HFFc6 (cell line): Measurements from ENCODE around the gene ADAMTSL4. TPM values are rescaled to one million over a fixed set of nuclear protein-coding genes. Genes with fewer than 3 reads are reported as not detected.
A peak's percentile ranks its signal among the peaks of the same experiment; 100 is the strongest.

Source experiments
- DNase-seq: peaks from one replicate; pipeline ENCODE4 v3.0.0-alpha.2; 2018
- H3K27ac Mint-ChIP-seq: 2 replicates; pipeline ENCODE4 v1.8.0; 2020; ENCODE audit warnings: mild to moderate bottlenecking, mixed read lengths
- H3K27me3 Mint-ChIP-seq: 2 replicates; pipeline ENCODE4 v1.8.0; 2021; ENCODE audit warnings: mild to moderate bottlenecking, moderate library complexity, mixed read lengths; ENCODE audit not compliant: insufficient read depth
- H3K36me3 Mint-ChIP-seq: 2 replicates; pipeline ENCODE4 v1.8.0; 2021; ENCODE audit warnings: low read depth, mixed read lengths
- H3K4me1 Mint-ChIP-seq: 2 replicates; pipeline ENCODE4 v1.8.0; 2020; ENCODE audit warnings: low read depth, mixed read lengths
- H3K4me3 Mint-ChIP-seq: 2 replicates; pipeline ENCODE4 v1.8.0; 2020; ENCODE audit warnings: mild to moderate bottlenecking, moderate library complexity, mixed read lengths
- H3K9me3 Mint-ChIP-seq: 2 replicates; pipeline ENCODE4 v1.8.0; 2020; ENCODE audit warnings: mild to moderate bottlenecking, mixed read lengths
- total RNA-seq, 6 experiments: library from RNA; stranded (reverse); fragmentation: NEBNext Ultra II Directional; extraction: Animal tissue kit (Norgen Biotek cat#: 25700); gene quantifications; 2 replicates in 1 of 6; 3 replicates in 5 of 6; pipeline ENCODE4 v1.2.3, GENCODE V29; 2021
- TF ChIP-seq, protein P1 (sequence below): fragments of 200-600 bp; sonication (generic); IDR thresholded peaks from 2 replicates; pipeline ENCODE4 v1.5.0; 2021; ENCODE audit warnings: antibody characterized with exemption, mild to moderate bottlenecking

ADAMTSL4 gene
- total RNA-seq, 6 experiments from 2014 or later, result 33.7 to 61.2 (median 38.2) TPM

DNA sequence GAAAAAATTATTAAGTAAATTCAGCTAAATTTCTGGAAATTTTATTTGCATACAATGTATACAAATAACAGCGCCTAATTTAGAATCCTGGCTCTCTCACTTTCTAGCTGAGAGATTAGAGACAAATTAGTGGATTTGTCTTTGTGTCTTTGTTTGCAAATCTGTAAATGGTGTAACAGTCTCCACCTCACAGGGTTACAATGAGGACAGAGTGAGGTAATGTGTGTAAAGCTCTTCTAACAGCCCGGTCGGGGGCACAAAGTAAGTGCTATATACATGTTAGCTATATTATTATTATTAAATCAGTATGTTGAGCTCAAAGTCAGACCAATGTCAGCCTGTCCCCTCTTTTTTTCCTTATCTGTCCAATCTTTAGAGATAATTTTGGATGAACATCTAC, 5.0 kb upstream of the ADAMTSL4 start:
- no peak overlapping the region for H3K27ac Mint-ChIP-seq
- peaks cover 6% of the 10 kb centered on the region for H3K4me1 Mint-ChIP-seq
- no peaks in the 10 kb centered on the region for H3K9me3 Mint-ChIP-seq
- H3K4me3 Mint-ChIP-seq, result no peak overlapping the region
- peaks cover 4% of the 10 kb centered on the region for H3K27me3 Mint-ChIP-seq
- no peak for DNase-seq
- H3K36me3 Mint-ChIP-seq, result no peaks in the 10 kb centered on the region
- TF ChIP-seq, protein P1, sequence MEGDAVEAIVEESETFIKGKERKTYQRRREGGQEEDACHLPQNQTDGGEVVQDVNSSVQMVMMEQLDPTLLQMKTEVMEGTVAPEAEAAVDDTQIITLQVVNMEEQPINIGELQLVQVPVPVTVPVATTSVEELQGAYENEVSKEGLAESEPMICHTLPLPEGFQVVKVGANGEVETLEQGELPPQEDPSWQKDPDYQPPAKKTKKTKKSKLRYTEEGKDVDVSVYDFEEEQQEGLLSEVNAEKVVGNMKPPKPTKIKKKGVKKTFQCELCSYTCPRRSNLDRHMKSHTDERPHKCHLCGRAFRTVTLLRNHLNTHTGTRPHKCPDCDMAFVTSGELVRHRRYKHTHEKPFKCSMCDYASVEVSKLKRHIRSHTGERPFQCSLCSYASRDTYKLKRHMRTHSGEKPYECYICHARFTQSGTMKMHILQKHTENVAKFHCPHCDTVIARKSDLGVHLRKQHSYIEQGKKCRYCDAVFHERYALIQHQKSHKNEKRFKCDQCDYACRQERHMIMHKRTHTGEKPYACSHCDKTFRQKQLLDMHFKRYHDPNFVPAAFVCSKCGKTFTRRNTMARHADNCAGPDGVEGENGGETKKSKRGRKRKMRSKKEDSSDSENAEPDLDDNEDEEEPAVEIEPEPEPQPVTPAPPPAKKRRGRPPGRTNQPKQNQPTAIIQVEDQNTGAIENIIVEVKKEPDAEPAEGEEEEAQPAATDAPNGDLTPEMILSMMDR, result no peak

DNA sequence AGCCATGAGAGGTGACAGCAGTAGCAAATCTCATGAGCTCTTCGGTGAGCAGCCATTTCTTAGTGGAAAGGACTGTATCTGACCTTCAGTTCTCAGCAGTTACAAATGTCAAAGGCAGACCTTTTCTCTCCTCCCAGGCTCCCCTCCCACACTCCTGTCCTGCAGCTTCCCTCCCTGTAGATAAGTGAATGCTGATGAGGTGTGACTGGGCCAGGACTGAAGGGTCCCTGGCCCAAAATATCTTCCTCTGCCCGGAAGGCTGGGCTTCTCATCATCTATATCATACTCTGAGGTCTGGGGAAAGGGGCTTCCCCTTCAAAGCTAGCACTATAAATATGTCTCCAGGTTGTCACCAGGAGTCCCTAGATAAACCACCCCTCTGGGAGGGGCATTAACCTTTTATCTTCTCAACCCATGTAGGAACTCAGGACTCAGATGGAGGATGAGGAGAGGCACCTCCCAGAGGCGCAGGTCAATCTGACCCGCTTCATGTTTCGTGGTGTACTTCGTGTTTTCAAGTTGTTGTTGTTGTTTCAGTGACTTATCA, 3.6 kb upstream of the ADAMTSL4 start:
- Mint-ChIP-seq H3K4me3 (no peak overlapping the region), H3K36me3 (no peaks in the 10 kb centered on the region)
- DNase-seq, result no peak

DNA sequence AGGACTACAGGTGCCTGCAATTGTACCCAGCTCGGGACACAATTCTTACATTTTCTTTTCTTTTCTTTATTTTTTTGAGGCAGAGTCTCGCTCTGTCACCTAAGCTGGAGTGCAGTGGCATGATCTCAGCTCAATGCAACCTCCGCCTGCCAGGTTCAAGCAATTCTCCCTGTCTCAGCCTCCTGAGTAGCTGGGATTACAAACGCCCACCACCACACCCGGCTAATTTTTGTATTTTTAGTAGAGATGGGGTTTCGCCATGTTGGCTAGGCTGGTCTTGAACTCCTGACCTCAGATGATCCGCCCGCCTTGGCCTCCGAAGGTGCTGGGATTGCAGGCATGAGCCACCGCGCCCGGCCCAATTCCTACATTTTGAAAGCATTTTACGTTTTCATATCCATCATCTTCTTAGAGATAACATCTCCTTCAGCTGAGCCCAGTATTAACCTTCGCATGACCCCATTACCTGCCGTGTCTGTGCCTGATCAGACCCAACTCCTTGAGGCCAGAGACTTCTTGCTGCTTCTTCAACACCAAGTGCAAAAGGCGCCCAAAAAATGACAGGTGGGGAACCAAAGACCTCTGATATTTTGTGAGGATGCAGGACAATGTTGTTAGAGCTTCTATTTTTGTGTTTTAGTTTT, 2.8 kb upstream of the ADAMTSL4 start:
- H3K27ac Mint-ChIP-seq, result no peak overlapping the region
- peaks cover 26% of the 10 kb centered on the region for H3K4me1 Mint-ChIP-seq
- no peak overlapping the region for H3K4me3 Mint-ChIP-seq
- H3K9me3 Mint-ChIP-seq, result no peaks in the 10 kb centered on the region
- no peaks in the 10 kb centered on the region for H3K36me3 Mint-ChIP-seq
- DNase-seq, result no peak
- H3K27me3 Mint-ChIP-seq, result peaks cover 9% of the 10 kb centered on the region
- TF ChIP-seq, protein P1, result no peak

More for the DNA sequence above, 3.6 kb upstream of the ADAMTSL4 start:
- Mint-ChIP-seq H3K9me3 (no peaks in the 10 kb centered on the region), H3K27me3 (peaks cover 9% of the 10 kb centered on the region), H3K27ac (no peak overlapping the region), H3K4me1 (peaks cover 17% of the 10 kb centered on the region)
- TF ChIP-seq, protein P1, result no peak

DNA sequence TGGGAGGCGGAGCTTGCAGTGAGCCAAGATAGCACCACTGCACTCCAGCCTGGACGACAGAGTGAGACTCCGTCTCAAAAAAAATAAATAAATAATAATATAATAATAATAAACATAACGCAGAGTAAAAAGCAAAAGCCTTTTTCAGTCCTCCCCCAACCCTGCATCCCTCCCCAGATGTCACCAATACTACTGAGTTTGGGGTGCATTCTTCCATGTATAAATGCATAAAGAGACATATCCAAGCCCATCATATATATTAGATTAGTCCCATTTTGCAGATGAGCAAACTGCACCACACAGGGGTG, 930 bp upstream of the ADAMTSL4 start:
- Mint-ChIP-seq H3K4me3 (peak overlapping the region; percentile 83), H3K4me1 (peaks cover 44% of the 10 kb centered on the region), H3K9me3 (no peaks in the 10 kb centered on the region), H3K27ac (peak overlapping the region; percentile 78), H3K27me3 (peaks cover 9% of the 10 kb centered on the region), H3K36me3 (no peaks in the 10 kb centered on the region)
- no peak for DNase-seq
- TF ChIP-seq, protein P1, result no peak

DNA sequence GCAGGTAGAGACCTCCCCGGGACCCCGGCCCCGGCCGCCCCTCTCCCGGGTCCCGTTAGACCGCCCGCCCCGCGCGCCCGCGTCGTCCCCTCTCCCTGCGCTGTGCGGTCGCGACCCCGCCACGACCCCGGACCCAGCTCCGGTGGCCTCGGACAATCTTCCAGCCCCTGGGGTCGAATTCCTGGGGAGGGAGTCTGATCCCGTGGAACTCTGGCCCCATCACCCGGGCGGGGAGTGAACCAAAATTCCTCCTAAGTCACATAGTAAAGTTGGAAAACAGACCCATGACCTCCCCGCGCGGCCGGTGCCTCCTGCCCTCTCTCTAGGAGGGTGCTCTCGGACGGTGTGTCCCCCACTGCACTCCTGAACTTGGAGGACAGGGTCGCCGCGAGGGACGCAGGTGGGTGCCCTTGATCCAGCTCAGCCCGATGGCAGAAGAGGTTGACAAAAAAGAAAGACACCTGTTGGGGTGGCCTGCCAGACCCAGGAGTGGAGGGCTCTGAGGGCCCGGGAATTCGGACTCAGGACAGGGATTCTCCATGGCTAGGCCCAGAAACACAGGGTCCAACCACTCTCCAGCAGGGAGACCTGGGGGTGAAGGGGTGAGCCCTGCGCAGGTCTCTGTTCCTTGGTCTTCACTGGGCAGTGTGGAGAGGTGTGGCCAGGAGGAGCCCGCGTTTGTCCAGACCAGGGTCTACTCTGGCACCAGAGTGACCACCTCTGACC, 451 bp downstream of the ADAMTSL4 start:
- Mint-ChIP-seq H3K27ac (peak overlapping the region; percentile 68), H3K27me3 (peaks cover 9% of the 10 kb centered on the region), H3K4me3 (peak overlapping the region; percentile 91), H3K36me3 (no peaks in the 10 kb centered on the region), H3K4me1 (peaks cover 45% of the 10 kb centered on the region), H3K9me3 (no peaks in the 10 kb centered on the region)
- DNase-seq, result no peak
- TF ChIP-seq, protein P1, result no peak; the same call in 1 of the 2 replicates
